HG03060 (cell line): ENCODE data around the gene TCEAL1.
"Not testable (repeated sequence)": the region's sequence is repeated elsewhere in the genome, so short reads cannot be mapped to it uniquely, and the experiment has no call there.

Experiments used
- ATAC-seq: cut with Tn5 transposase; IDR thresholded peaks from one replicate; pipeline ENCODE4 v1.9.1; 2021; ENCODE audit warnings: low read depth, moderate number of reproducible peaks; ENCODE audit not compliant: unreplicated experiment

The TCEAL1 gene

DNA sequence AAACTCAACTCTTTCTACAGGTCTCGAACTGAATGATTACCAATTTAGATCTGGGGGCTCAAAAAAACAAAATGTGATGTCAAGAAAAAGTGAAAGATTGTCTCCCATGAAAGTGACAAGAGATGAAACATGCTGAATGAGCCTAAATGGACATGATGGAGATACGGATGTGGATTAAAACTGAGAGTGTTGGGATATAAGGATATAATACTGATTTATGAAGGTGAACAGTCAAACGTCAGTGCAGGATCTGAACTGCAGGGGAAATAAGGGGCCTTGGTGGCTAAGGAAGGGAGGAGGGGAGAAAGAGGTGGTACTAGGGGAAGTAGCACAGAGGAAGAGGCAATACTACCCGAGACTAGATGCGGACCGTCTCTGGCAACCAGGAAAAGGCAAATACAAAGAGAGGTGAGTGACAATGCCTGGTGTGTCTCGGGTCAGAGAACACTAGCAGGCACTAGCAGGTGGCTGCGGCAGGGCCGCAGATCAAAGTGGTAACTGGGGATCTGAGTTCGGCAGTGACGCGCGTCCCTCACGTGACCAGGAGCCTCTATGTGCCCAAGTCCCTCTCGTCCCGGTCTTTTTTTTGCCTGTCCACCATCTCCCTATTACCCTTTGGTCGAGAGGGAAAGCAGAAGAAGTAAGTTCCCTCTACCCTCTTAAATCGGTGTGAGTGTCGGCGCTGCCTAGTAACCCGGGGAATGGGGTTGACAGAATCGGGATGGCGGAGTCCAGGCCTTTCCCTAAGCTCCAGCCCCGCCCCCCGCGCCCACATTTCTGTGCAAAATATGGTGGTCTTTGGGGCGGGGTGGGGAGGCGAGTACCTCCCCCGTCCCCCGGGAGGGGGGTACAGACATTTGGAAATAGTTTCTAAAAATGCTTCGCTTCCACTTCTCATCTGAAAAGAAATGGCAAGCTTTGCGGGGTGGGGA, at the start of gene TCEAL1:
TSS of gene TCEAL1 (plus strand) at position 590 of the 932 bp plus-strand sequence. CDS start 942 bp downstream, outside the sequence.
- ATAC-seq, result no peak

DNA sequence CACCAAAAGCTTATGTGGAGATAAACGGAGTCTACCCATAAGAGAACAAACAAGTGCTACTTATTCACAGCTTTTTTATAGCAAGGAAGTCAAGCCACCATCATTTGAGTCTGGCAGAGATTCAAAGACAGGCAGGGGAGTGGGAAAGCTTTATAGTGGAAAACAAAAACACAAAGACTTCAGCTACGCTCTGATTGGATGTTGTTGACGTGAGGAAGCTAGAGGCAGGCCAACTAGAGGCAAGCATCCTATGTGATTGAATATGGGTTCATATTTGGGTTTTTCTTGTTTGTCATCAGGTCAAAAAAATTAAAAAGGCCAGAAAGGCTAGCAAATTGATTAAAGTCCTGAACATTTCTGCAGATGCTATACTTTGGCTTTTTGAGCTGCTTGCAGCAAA, 44.2 kb upstream of the TCEAL1 start:
- ATAC-seq, result no peak

DNA sequence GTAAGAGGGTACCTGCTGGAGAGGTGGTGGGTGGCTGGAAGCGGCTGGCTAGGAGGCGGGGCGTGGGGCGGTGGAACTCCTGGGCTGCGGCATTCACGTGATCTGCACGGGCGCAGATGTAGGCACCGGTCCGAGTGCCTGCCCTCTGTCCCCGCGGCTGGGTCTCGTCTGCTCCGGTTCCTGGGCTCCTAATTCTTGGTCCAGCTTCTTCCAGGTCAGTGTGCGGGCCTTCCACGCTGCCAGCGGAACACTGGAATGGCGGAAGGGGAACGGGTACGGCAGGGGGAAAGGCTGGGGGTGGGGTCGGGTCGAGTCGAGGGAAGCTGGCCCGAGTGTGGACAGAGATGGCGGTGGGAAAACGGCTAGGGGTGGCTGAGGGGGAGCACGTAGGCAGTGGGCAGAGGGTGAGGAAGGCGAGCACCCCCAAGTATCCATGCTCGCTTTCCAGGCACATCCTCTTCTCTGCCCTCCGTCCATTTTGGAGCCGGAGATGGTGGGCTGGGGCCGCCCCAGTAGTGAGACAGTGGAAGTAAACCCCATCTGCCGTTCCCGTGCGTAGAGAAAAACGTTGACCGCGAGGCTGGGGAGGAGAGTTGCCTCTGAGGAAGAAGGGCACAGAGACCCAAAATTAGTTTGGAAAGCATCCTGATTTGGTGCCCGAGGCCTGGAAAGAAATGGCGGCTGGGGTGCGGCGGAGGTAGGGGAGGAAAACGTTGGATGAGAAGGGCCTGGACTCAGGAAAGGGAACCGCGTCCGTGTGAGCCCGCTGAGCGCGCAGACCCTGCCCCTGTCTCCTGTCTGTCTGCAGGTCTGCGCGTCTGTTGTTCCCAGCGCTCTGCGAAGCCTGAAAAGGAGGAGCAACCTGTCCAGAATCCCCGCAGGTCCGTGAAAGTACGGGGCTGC, 43.1 kb upstream of the TCEAL1 start, which contains the start of gene TCEAL4:
TSS of gene TCEAL4 (plus strand) at position 105 of the 903 bp plus-strand sequence. CDS start 1,161 bp downstream, outside the sequence.
- ATAC-seq, result no peak

DNA sequence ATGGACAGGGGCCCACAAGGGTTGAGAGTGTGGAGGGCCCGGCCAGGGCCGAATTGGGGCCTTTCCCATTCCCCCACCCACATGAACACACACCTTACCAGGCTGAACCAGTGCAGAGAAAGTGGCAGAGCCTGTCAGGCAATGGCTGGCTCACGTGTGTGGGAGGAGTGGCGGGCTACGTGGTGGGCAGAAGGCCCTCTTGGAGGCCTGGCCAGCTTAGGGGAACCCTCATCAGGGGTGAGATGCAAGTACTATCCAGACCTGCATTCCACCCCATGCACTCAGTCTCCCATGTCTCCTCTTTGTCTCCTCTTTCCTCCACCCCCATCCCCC, 42.5 kb upstream of the TCEAL1 start:
- ATAC-seq, result no peak

DNA sequence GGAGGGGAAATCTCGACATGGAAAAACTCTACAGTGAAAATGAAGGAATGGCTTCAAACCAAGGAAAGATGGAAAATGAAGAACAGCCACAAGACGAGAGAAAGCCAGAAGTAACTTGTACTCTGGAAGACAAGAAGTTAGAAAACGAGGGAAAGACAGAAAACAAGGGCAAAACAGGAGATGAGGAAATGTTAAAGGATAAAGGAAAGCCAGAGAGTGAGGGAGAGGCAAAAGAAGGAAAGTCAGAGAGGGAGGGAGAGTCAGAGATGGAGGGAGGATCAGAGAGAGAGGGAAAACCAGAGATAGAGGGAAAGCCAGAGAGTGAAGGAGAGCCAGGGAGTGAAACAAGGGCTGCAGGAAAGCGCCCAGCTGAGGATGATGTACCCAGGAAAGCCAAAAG, 42.1 kb upstream of the TCEAL1 start:
- ATAC-seq, result no peak

DNA sequence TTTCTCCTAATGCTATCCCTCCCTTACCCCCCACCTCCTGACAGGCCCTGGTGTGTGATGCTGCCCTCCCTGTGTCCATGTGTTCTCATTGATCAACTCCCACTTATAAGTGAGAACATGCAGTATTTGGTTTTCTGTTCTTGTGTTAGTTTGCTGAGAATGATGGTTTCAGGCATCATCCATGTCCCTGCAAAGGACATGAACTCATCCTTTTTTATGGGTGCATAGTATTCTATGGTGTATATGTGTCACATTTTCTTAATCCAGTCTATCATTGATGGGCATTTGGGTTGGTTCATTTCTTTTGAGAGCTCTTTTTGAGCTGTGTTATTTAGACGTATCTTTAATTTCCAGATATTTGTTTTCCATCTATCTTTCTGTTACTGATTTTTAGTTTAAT, 36.5 kb upstream of the TCEAL1 start:
- not testable (repeated sequence) for ATAC-seq

- not testable (repeated sequence) for ATAC-seq
These were observed 33.6 kb upstream of the TCEAL1 start for GRCh38 chrX:103595202-103595601.

DNA sequence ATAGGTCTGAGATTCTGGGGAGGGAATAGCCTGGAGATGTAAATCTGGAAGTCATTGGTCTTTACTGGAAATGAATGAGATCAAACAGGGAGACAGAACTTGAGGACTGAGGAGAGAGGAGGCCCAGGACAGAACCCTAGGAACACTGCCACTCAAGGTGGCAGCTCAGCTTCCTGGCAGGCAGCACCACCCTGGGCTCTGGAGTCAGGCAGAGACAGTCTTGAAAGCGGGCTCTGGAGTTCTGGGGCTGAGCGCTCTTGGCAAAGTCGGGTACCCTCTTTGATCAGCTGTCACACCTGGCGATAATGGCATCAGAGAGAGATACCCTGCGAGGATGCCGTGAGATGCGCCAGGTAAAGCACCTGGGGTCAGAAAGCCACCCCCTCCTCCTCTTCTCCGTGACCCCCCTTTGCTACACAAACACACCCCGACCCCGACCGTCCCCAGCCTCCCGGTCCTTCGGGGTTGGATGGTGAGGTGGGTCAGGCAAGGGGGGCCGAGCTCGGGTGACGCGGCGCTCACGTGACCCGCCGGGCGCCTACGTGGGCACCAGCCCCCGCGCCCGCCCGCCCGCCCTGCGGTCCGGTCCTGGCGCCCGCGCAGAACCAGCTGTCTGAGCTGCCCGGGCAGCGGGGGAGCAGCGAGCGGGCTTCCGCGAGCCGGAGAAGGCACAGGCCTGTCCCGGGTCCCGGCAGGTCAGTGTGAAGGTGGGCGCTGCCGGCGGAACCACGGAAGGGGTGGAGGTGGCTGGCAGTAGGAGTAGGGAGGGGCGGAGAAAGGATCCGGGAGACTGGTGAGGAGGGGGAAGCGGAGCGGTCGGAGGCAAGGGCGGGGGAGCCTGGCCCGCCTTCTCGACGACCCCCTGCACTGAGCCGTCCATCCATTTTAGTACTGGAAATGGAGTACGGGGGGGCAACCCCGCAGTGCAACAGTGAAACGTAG, 21.1 kb upstream of the TCEAL1 start, which contains the start of gene TCEAL3:
TSS of gene TCEAL3 (plus strand) at position 600 of the 942 bp plus-strand sequence. CDS start 1,102 bp downstream, outside the sequence.
- no peak for ATAC-seq

- no peak for ATAC-seq
These were observed 20.3 kb upstream of the TCEAL1 start for GRCh38 chrX:103608306-103608963.

GRCh38 chrX:103610282-103610681, 18.5 kb upstream of the TCEAL1 start:
- no peak for ATAC-seq

DNA sequence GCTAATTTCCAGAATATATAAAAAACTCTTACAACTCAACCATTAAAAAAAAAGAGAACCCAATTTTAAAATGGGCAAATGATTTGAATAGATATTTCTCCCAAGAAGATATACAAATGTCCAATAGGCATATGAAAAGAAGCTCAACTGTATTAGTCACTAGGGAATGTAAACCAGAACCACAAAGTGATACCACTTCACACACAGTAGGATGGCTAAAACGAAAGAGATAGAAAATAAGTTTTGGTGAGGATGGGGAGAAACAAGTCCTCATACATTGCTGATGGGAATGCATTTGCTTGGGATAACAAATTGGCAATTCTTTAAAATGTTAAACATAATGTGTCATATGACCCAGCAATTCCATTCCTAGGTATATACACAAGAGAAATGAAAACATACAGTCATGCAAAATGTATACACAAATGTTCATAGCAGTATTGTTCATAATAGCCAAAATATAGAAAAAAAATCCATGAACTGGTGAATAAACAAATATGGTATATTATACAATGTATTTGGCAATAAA, 15.3 kb upstream of the TCEAL1 start:
- ATAC-seq, result no peak

- no peak for ATAC-seq
These were observed 13.8 kb upstream of the TCEAL1 start for GRCh38 chrX:103614999-103615398.

DNA sequence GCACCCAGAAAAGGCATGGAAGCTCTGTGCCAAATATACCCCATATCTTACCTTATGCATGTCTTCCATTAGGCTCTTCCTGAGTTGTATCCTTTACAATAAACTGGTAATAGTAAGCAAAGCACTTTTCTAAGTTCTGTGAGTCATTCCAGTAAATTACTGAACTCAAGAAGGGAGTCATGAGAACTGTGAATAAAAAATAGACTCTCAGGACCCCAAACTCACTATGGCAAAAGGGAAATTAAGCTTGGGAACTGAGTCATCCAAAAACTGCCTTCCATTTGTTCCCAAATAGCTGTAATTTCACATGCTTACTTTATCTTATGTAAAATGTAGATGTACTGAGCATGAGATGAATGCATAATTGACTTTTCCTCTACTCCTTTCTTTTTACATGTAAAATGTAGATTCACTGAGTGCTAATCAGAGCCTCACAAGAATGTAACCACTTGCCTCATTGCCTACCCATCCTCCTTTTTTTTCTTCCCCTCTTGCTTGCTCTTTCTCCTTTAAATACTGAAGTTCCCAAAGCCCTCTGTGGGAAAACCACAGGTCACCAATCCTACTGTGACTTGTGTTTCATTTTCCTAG, 12.9 kb upstream of the TCEAL1 start:
- ATAC-seq, result no peak

DNA sequence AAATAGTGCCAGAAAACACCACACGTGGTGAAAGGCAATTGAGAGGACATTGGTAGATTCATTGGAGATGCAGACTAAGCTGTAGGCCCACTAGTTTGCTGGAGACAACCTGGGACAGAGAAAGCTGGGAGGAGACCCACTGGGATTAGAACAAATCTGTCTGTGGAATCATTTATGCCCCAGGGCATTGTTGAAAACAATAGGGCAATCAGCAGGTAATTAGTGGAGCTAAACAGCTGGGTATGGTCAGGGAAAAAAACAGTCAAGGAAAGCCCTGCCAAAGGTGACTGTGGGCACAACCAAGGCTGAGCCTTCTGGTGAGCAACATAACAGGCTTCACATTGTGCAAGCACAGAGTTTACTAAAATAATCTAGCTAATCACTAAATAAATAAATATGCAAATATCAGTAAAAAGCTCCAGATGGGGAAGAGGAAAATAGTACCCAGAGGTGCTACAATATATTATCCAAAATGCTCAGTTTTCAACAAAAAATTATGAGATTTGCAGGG, 12.0 kb upstream of the TCEAL1 start:
- no peak for ATAC-seq

GRCh38 chrX:103624111-103624510, 4.7 kb upstream of the TCEAL1 start:
- no peak for ATAC-seq

- no peak for ATAC-seq
These were observed 1.9 kb upstream of the TCEAL1 start for GRCh38 chrX:103626855-103627254.

DNA sequence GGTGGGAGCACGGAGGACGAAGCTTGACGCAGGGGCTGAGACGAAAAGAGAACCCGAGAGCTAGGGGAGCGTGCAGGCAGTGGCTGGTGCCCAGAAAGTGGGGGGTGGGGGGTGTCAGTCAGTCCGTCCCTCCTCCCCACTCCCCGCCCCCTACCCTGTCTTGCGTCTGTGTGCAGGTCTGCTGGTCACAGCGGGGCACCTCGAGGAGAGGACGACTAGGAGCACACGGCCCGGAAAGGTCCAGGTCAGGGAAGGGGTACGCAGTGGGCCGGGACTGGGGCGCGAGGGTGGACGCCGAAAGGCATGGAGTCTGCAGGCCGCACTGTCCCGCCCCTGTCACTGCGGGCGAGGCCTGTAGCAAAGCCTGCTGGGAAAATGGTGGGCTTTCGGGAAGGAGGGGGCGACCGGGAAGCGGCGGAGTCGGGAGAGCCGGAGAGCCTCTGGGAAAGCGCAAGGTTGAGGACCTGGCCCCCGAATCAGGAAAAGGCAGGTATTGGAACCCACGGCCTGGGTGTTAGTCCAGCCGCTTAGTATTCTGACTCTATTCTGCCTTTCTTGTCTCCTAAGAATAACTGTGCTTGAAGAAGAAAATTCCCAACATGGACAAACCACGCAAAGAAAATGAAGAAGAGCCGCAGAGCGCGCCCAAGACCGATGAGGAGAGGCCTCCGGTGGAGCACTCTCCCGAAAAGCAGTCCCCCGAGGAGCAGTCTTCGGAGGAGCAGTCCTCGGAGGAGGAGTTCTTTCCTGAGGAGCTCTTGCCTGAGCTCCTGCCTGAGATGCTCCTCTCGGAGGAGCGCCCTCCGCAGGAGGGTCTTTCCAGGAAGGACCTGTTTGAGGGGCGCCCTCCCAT, 769 bp downstream of the TCEAL1 start:
- no peak for ATAC-seq

DNA sequence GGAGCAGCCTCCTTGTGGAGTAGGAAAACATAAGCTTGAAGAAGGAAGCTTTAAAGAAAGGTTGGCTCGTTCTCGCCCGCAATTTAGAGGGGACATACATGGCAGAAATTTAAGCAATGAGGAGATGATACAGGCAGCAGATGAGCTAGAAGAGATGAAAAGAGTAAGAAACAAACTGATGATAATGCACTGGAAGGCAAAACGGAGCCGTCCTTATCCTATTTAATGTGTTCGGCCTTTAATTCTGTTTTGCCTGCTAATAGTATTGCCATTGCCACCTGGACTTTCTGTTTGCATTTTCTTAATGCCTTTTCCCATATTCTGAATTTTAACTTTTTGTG, 1.4 kb downstream of the TCEAL1 start:
- no peak for ATAC-seq
